ENCODE data around the gene LDAH. TPM values are rescaled to one million over a fixed set of nuclear protein-coding genes. Genes with fewer than 3 reads are reported as not detected.

Gene LDAH
- total and polyA plus RNA-seq, 2 experiments from 2014 or later, result 12.1 to 37.5 TPM

DNA sequence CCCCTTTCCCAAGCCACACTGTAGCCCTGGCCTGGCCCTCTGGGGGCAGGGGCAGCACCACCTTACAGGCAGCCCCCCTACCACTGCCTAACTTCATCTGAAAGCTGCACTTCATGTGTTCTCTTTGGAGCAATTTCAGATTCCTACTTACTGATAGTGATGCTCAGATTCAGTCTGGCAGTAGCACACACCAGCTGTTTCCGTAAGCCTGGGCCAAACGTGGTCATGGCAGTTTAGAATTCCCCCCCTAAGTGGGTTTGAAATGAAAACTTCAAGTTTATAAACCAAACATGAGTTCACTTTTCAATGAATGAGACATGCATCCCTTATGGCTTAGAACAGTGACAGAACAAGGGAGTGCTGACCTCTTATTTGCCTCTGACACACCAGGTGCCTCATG, 126.5 kb downstream of the LDAH start (continued):
- TF ChIP-seq, protein P1, sequence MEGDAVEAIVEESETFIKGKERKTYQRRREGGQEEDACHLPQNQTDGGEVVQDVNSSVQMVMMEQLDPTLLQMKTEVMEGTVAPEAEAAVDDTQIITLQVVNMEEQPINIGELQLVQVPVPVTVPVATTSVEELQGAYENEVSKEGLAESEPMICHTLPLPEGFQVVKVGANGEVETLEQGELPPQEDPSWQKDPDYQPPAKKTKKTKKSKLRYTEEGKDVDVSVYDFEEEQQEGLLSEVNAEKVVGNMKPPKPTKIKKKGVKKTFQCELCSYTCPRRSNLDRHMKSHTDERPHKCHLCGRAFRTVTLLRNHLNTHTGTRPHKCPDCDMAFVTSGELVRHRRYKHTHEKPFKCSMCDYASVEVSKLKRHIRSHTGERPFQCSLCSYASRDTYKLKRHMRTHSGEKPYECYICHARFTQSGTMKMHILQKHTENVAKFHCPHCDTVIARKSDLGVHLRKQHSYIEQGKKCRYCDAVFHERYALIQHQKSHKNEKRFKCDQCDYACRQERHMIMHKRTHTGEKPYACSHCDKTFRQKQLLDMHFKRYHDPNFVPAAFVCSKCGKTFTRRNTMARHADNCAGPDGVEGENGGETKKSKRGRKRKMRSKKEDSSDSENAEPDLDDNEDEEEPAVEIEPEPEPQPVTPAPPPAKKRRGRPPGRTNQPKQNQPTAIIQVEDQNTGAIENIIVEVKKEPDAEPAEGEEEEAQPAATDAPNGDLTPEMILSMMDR (conservative IDR thresholded peaks at IDR 0.05; ENCODE audit: low read depth in 2 of 2), result no peak
- TF ChIP-seq CREB1 (CRISPR knock-in tag; IDR thresholded peaks at IDR 0.05; ENCODE audit: low read depth) (no peak), EZH2 (IDR thresholded peaks at IDR 0.05; ENCODE audit: low read depth, unreplicated experiment) (no peak), EZH2phosphoT487 (IDR thresholded peaks at IDR 0.05; ENCODE audit: unreplicated experiment) (no peak)
- TF ChIP-seq, protein P2, sequence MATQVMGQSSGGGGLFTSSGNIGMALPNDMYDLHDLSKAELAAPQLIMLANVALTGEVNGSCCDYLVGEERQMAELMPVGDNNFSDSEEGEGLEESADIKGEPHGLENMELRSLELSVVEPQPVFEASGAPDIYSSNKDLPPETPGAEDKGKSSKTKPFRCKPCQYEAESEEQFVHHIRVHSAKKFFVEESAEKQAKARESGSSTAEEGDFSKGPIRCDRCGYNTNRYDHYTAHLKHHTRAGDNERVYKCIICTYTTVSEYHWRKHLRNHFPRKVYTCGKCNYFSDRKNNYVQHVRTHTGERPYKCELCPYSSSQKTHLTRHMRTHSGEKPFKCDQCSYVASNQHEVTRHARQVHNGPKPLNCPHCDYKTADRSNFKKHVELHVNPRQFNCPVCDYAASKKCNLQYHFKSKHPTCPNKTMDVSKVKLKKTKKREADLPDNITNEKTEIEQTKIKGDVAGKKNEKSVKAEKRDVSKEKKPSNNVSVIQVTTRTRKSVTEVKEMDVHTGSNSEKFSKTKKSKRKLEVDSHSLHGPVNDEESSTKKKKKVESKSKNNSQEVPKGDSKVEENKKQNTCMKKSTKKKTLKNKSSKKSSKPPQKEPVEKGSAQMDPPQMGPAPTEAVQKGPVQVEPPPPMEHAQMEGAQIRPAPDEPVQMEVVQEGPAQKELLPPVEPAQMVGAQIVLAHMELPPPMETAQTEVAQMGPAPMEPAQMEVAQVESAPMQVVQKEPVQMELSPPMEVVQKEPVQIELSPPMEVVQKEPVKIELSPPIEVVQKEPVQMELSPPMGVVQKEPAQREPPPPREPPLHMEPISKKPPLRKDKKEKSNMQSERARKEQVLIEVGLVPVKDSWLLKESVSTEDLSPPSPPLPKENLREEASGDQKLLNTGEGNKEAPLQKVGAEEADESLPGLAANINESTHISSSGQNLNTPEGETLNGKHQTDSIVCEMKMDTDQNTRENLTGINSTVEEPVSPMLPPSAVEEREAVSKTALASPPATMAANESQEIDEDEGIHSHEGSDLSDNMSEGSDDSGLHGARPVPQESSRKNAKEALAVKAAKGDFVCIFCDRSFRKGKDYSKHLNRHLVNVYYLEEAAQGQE (IDR thresholded peaks at IDR 0.05; ENCODE audit: unreplicated experiment), result no peak

DNA sequence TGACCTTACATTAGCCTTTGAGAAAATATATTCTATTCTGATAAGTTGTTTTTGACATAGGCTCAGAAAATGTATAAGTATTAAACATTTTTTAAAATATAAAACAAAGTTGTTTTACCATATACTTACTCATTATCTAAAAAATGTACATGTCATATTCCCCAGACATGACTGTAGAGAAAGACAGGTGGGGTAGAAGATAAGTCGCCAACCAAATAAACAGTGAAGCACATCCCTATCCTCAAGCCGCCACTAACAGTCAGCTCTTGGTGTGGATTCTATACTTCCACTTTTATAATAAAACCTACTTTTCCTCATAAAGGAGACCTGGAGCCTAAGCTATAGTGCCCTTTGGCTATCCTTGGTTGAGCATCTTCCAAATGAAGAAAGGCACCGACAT, 129.6 kb downstream of the LDAH start:
- no peaks in the 10 kb centered on the region for H3K27me3 Mint-ChIP-seq (ENCODE audit: insufficient read depth, low read depth, poor library complexity)
- TF ChIP-seq POLR2AphosphoS5 (IDR thresholded peaks at IDR 0.05; ENCODE audit: low read depth), result no peak
- TF ChIP-seq CREB1 (CRISPR knock-in tag; IDR thresholded peaks at IDR 0.05; ENCODE audit: low read depth), result no peak
- TF ChIP-seq NANOG (IDR thresholded peaks at IDR 0.05; ENCODE audit: borderline replicate concordance), result no peak
- no peak overlapping the region for H3K27ac Mint-ChIP-seq
- H2AFZ ChIP-seq, result no peak overlapping the region
- H3K9me2 ChIP-seq (ENCODE audit: insufficient read depth), result no peaks in the 10 kb centered on the region
- no peaks in the 10 kb centered on the region for H3K27me3 ChIP-seq (ENCODE audit: insufficient read depth)
- H3K79me2 ChIP-seq (replicated peaks; ENCODE audit: insufficient read depth), result no peaks in the 10 kb centered on the region
- H3K36me3 ChIP-seq (ENCODE audit: insufficient read depth), result no peaks in the 10 kb centered on the region; the same call in 1 of the 2 replicates
- no peak overlapping the region for H3K4me3 ChIP-seq
- no peaks in the 10 kb centered on the region for H3K4me1 ChIP-seq (ENCODE audit: insufficient read depth)
- H3K36me3 Mint-ChIP-seq (ENCODE audit: low read depth), result peaks cover 5% of the 10 kb centered on the region; the same call in 2 of the 3 replicates
- no peaks in the 10 kb centered on the region for H3K4me1 Mint-ChIP-seq
- H3K27ac ChIP-seq (ENCODE audit: low read depth), result no peak overlapping the region
- no peaks in the 10 kb centered on the region for H3K9me3 Mint-ChIP-seq
- no peak overlapping the region for H3K4me3 Mint-ChIP-seq
- ATAC-seq (no peak), DNase-seq (ENCODE audit: low spot score) (no peak)
- no peaks in the 10 kb centered on the region; the same call in 1 of the 2 replicates for H4K20me1 ChIP-seq (replicated peaks; ENCODE audit: insufficient read depth)
- no peak overlapping the region for H3K4me2 ChIP-seq
- no peaks in the 10 kb centered on the region for H3F3A ChIP-seq (replicated peaks; ENCODE audit: low read depth)

DNA sequence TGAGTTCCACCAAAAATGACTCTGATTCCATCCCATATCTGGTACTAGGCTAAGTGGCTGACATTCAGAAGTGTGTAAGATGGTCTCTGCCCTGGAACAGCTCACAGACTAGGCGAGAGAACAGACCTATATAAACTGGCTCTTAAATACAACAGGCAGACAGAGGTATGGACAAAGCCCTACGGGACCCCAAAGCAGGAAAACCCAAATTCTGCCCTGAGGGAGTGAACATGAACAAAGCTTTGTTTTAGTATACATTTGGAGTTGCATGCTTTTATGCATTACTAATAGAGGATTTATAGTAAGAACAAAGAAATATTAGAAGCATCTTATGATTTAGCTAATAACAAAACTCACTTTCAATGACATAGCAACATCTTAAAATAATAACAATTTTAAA, 130.8 kb downstream of the LDAH start:
- DNase-seq (ENCODE audit: low spot score), result no peak
- H4K20me1 ChIP-seq (replicated peaks; ENCODE audit: insufficient read depth), result no peaks in the 10 kb centered on the region; the same call in 1 of the 2 replicates
- no peaks in the 10 kb centered on the region; the same call in 1 of the 2 replicates for H3K36me3 ChIP-seq (ENCODE audit: insufficient read depth)
- Mint-ChIP-seq H3K9me3 (no peaks in the 10 kb centered on the region), H3K36me3 (ENCODE audit: low read depth) (peaks cover 10% of the 10 kb centered on the region; the same call in 2 of the 3 replicates), H3K4me3 (no peak overlapping the region), H3K27ac (no peak overlapping the region), H3K4me1 (no peaks in the 10 kb centered on the region), H3K27me3 (ENCODE audit: insufficient read depth, low read depth, poor library complexity) (no peaks in the 10 kb centered on the region)
- no peak overlapping the region for H2AFZ ChIP-seq
- H3K27me3 ChIP-seq (ENCODE audit: insufficient read depth), result no peaks in the 10 kb centered on the region
- TF ChIP-seq ZNF114 (CRISPR knock-in tag; IDR thresholded peaks at IDR 0.05) (no peak), STAT1 (IDR thresholded peaks at IDR 0.05; ENCODE audit: unreplicated experiment) (no peak), EZH2 (IDR thresholded peaks at IDR 0.05; ENCODE audit: low read depth, unreplicated experiment) (no peak), POLR2AphosphoS5 (IDR thresholded peaks at IDR 0.05; ENCODE audit: low read depth) (no peak)
- TF ChIP-seq, protein P1 (conservative IDR thresholded peaks at IDR 0.05; ENCODE audit: low read depth in 2 of 2), result no peak
- TF ChIP-seq, protein P2 (IDR thresholded peaks at IDR 0.05; ENCODE audit: unreplicated experiment), result no peak
- H3K4me1 ChIP-seq (ENCODE audit: insufficient read depth), result no peaks in the 10 kb centered on the region
- H3K79me2 ChIP-seq (replicated peaks; ENCODE audit: insufficient read depth), result no peaks in the 10 kb centered on the region
- H3K4me3 ChIP-seq, result no peak overlapping the region
- ATAC-seq, result no peak
- no peaks in the 10 kb centered on the region for H3F3A ChIP-seq (replicated peaks; ENCODE audit: low read depth)
- H3K9me2 ChIP-seq (ENCODE audit: insufficient read depth), result no peaks in the 10 kb centered on the region
- no peak overlapping the region for H3K4me2 ChIP-seq
- H3K27ac ChIP-seq (ENCODE audit: low read depth), result no peak overlapping the region

All from GM23338 (cell line).